Ammon's horn (tissue), 1 donor: ENCODE results near the gene CFAP54.

Experiments used
- DNase-seq: peaks from one replicate; pipeline ENCODE4 v3.0.0-alpha.2; 2016; ENCODE audit warnings: low spot score

The CFAP54 gene

GRCh38 chr12:96751626-96752025 is 262.2 kb downstream of the CFAP54 start:
- no peak for DNase-seq

GRCh38 chr12:96752211-96752610 is 262.8 kb downstream of the CFAP54 start:
- no peak for DNase-seq

- no peak for DNase-seq
Measured at GRCh38 chr12:96766232-96766631, 276.9 kb downstream of the CFAP54 start.

- DNase-seq = no peak
Measured at GRCh38 chr12:96769400-96769799, 280.0 kb downstream of the CFAP54 start.

GRCh38 chr12:96770219-96771102 is 281.1 kb downstream of the CFAP54 start:
- DNase-seq = no peak

- DNase-seq = no peak
Measured at GRCh38 chr12:96773031-96773430, 283.7 kb downstream of the CFAP54 start.

- no peak for DNase-seq
Measured at GRCh38 chr12:96774496-96775256, 285.3 kb downstream of the CFAP54 start.

GRCh38 chr12:96776908-96777307 is 287.5 kb downstream of the CFAP54 start:
- DNase-seq = no peak

GRCh38 chr12:96780330-96780729 is 291.0 kb downstream of the CFAP54 start:
- DNase-seq = no peak

- DNase-seq = no peak
Measured at GRCh38 chr12:96786791-96787190, 297.4 kb downstream of the CFAP54 start.

GRCh38 chr12:96803969-96804368 is 314.6 kb downstream of the CFAP54 start:
- no peak for DNase-seq

GRCh38 chr12:96806272-96806671 is 316.9 kb downstream of the CFAP54 start:
- DNase-seq = no peak

GRCh38 chr12:96807741-96808140 is 318.4 kb downstream of the CFAP54 start:
- DNase-seq = no peak

- no peak for DNase-seq
Measured at GRCh38 chr12:96808587-96808986, 319.2 kb downstream of the CFAP54 start.

- DNase-seq = no peak
Measured at GRCh38 chr12:96809522-96809921, 320.1 kb downstream of the CFAP54 start.

GRCh38 chr12:96810057-96810456 is 320.7 kb downstream of the CFAP54 start:
- DNase-seq = no peak

- no peak for DNase-seq
Measured at GRCh38 chr12:96810477-96810876, 321.1 kb downstream of the CFAP54 start.

GRCh38 chr12:96811083-96811482 is 321.7 kb downstream of the CFAP54 start:
- no peak for DNase-seq

- no peak for DNase-seq
Measured at GRCh38 chr12:96812153-96812552, 322.8 kb downstream of the CFAP54 start.

- no peak for DNase-seq
Measured at GRCh38 chr12:96814200-96814599, 324.8 kb downstream of the CFAP54 start.

- DNase-seq = no peak
Measured at GRCh38 chr12:96821592-96821991, 332.2 kb downstream of the CFAP54 start.

- no peak for DNase-seq
Measured at GRCh38 chr12:96822641-96823040, 333.3 kb downstream of the CFAP54 start.
